Duodenal mucosa (tissue), 2 donors: Measurements from ENCODE around the gene GJA5.
"Not testable (repeated sequence)": the region's sequence is repeated elsewhere in the genome, so short reads cannot be mapped to it uniquely, and the experiment has no call there.

Experiments used
- H3K27ac ChIP-seq: one replicate; pipeline ENCODE4 v1.7.0; 2013; ENCODE audit warnings: low read depth, low read length
- H3K27me3 ChIP-seq, 2 donors: one replicate each; pipeline ENCODE4 v1.7.0; 2013; ENCODE audit warnings: low read length in 2 of 2, control low read depth in 1 of 2; ENCODE audit not compliant: insufficient read depth in 2 of 2, control insufficient read depth in 1 of 2
- H3K36me3 ChIP-seq, 2 donors: one replicate each; pipeline ENCODE4 v1.7.0; 2013; ENCODE audit warnings: low read length in 2 of 2, control low read depth in 1 of 2; ENCODE audit not compliant: insufficient read depth in 2 of 2, control insufficient read depth in 1 of 2
- H3K4me1 ChIP-seq, 2 donors: one replicate each; pipeline ENCODE4 v1.7.0; 2013; ENCODE audit warnings: low read length in 2 of 2, control low read depth in 1 of 2; ENCODE audit not compliant: insufficient read depth in 2 of 2, control insufficient read depth in 1 of 2
- H3K4me3 ChIP-seq, 2 donors: one replicate each; pipeline ENCODE4 v1.7.0; 2013; ENCODE audit warnings: low read length in 2 of 2, low read depth in 1 of 2
- H3K9ac ChIP-seq, 2 donors: one replicate each; pipeline ENCODE4 v1.7.0; 2013; ENCODE audit warnings: low read length in 2 of 2, low read depth in 1 of 2
- H3K9me3 ChIP-seq, 2 donors: one replicate each; pipeline ENCODE4 v1.7.0; 2013; ENCODE audit warnings: low read length in 2 of 2, control low read depth in 1 of 2; ENCODE audit not compliant: control insufficient read depth in 1 of 2

GJA5 gene

GRCh38 chr1:147735423-147735822 lies 25.0 kb downstream of the GJA5 start:
- H3K27me3 ChIP-seq: peaks cover 0 to 2% of the 10 kb centered on the region in 2 donors
- no peak overlapping the region for H3K27ac ChIP-seq
- H3K4me1 ChIP-seq: no peaks in the 10 kb centered on the region
- H3K9me3 ChIP-seq: no peaks in the 10 kb centered on the region
- H3K4me3 ChIP-seq: no peak overlapping the region
- H3K36me3 ChIP-seq: no peaks in the 10 kb centered on the region
- H3K9ac ChIP-seq: no peak overlapping the region

GRCh38 chr1:147734291-147734841 lies 26.0 kb downstream of the GJA5 start:
- H3K9me3 ChIP-seq, H3K27me3 ChIP-seq, H3K36me3 ChIP-seq, H3K4me3 ChIP-seq, H3K9ac ChIP-seq, H3K27ac ChIP-seq, H3K4me1 ChIP-seq: not testable (repeated sequence)

- Histone ChIP-seq H3K27ac (no peak overlapping the region), H3K36me3 (no peaks in the 10 kb centered on the region), H3K27me3 (no peaks in the 10 kb centered on the region), H3K4me3 (no peak overlapping the region), H3K4me1 (no peaks in the 10 kb centered on the region), H3K9me3 (no peaks in the 10 kb centered on the region), H3K9ac (no peak overlapping the region)
These were observed 31.1 kb downstream of the GJA5 start for GRCh38 chr1:147729315-147729714.

GRCh38 chr1:147726168-147726567 lies 34.2 kb downstream of the GJA5 start:
- no peaks in the 10 kb centered on the region for H3K27me3 ChIP-seq
- H3K4me3 ChIP-seq: no peak overlapping the region
- H3K36me3 ChIP-seq: no peaks in the 10 kb centered on the region
- H3K9ac ChIP-seq: no peak overlapping the region
- no peaks in the 10 kb centered on the region for H3K4me1 ChIP-seq
- no peak overlapping the region for H3K27ac ChIP-seq
- no peaks in the 10 kb centered on the region for H3K9me3 ChIP-seq

- Histone ChIP-seq H3K9me3 (no peaks in the 10 kb centered on the region), H3K9ac (no peak overlapping the region), H3K36me3 (no peaks in the 10 kb centered on the region), H3K4me3 (no peak overlapping the region), H3K4me1 (no peaks in the 10 kb centered on the region), H3K27me3 (no peaks in the 10 kb centered on the region), H3K27ac (no peak overlapping the region)
These were observed 34.7 kb downstream of the GJA5 start for GRCh38 chr1:147725685-147726084.

GRCh38 chr1:147723691-147724323 lies 36.6 kb downstream of the GJA5 start:
- peaks cover 0 to 5% of the 10 kb centered on the region in 2 donors for H3K9me3 ChIP-seq
- H3K9ac ChIP-seq: no peak overlapping the region
- H3K36me3 ChIP-seq: no peaks in the 10 kb centered on the region
- no peaks in the 10 kb centered on the region for H3K27me3 ChIP-seq
- no peak overlapping the region for H3K27ac ChIP-seq
- H3K4me3 ChIP-seq: no peak overlapping the region
- no peaks in the 10 kb centered on the region for H3K4me1 ChIP-seq

- Histone ChIP-seq H3K4me1 (peaks cover 6 to 7% of the 10 kb centered on the region in 2 donors), H3K9me3 (peaks cover 0 to 7% of the 10 kb centered on the region in 2 donors), H3K9ac (no peak overlapping the region), H3K27me3 (no peaks in the 10 kb centered on the region), H3K36me3 (no peaks in the 10 kb centered on the region), H3K4me3 (no peak overlapping the region), H3K27ac (no peak overlapping the region)
These were observed 38.3 kb downstream of the GJA5 start for GRCh38 chr1:147722124-147722523.

GRCh38 chr1:147721716-147722115 lies 38.7 kb downstream of the GJA5 start:
- Histone ChIP-seq H3K27me3 (no peaks in the 10 kb centered on the region), H3K9me3 (peaks cover 0 to 7% of the 10 kb centered on the region in 2 donors), H3K27ac (no peak overlapping the region), H3K36me3 (no peaks in the 10 kb centered on the region), H3K9ac (no peak overlapping the region), H3K4me3 (no peak overlapping the region), H3K4me1 (peaks cover 6 to 8% of the 10 kb centered on the region in 2 donors)

GRCh38 chr1:147720557-147720956 lies 39.8 kb downstream of the GJA5 start:
- Histone ChIP-seq H3K9me3 (peaks cover 0 to 7% of the 10 kb centered on the region in 2 donors), H3K4me1 (peaks cover 6 to 8% of the 10 kb centered on the region in 2 donors), H3K9ac (no peak overlapping the region), H3K4me3 (no peak overlapping the region), H3K36me3 (no peaks in the 10 kb centered on the region), H3K27ac (no peak overlapping the region), H3K27me3 (no peaks in the 10 kb centered on the region)

- peaks cover 0 to 7% of the 10 kb centered on the region in 2 donors for H3K9me3 ChIP-seq
- no peak overlapping the region for H3K27ac ChIP-seq
- H3K4me3 ChIP-seq: no peak overlapping the region
- peaks cover 6 to 8% of the 10 kb centered on the region in 2 donors for H3K4me1 ChIP-seq
- no peaks in the 10 kb centered on the region for H3K36me3 ChIP-seq
- no peaks in the 10 kb centered on the region for H3K27me3 ChIP-seq
- no peak overlapping the region for H3K9ac ChIP-seq
These were observed 40.6 kb downstream of the GJA5 start for GRCh38 chr1:147719711-147720225.
